Smooth muscle cell (in vitro differentiated cells): ENCODE data around the gene CREB3L1. TPM values are rescaled to one million over a fixed set of nuclear protein-coding genes. Genes with fewer than 3 reads are reported as not detected.

Experiments used
- DNase-seq: peaks from one replicate; lab custom pipeline; 2025; ENCODE audit not compliant: unreplicated experiment; lab: John Stamatoyannopoulos, UW
- H2AFZ ChIP-seq: fragments of 200-600 bp; sonication (generic); 2 replicates; pipeline ENCODE4 v1.6.0; 2016; ENCODE audit warnings: antibody characterized with exemption, low read depth, mild to moderate bottlenecking
- H3F3A ChIP-seq: fragments of 200-600 bp; sonication (generic); 2 replicates; pipeline ENCODE4 v1.6.0; 2017; ENCODE audit warnings: antibody characterized with exemption, low read depth
- H3K27ac ChIP-seq: fragments of 200-600 bp; sonication (generic); 2 replicates; pipeline ENCODE4 v1.5.1; 2016; ENCODE audit warnings: low read depth, mild to moderate bottlenecking
- H3K27me3 ChIP-seq: fragments of 200-600 bp; sonication (generic); 2 replicates; pipeline ENCODE4 v1.6.1; 2016; ENCODE audit warnings: low read depth, mild to moderate bottlenecking
- H3K36me3 ChIP-seq: fragments of 200-600 bp; sonication (generic); 2 replicates; pipeline ENCODE4 v1.5.1; 2016; ENCODE audit warnings: low read depth
- H3K4me1 ChIP-seq: fragments of 200-600 bp; sonication (generic); 2 replicates; pipeline ENCODE4 v1.5.1; 2016; ENCODE audit warnings: low read depth
- H3K4me2 ChIP-seq: fragments of 200-600 bp; sonication (generic); 2 replicates; pipeline ENCODE4 v1.6.0; 2016; ENCODE audit warnings: mild to moderate bottlenecking
- H3K4me3 ChIP-seq: fragments of 200-600 bp; sonication (generic); 2 replicates; pipeline ENCODE4 v1.5.1; 2016; ENCODE audit warnings: mild to moderate bottlenecking
- H3K79me2 ChIP-seq: fragments of 200-600 bp; sonication (generic); 2 replicates; pipeline ENCODE4 v1.6.0; 2016; ENCODE audit warnings: low read depth, mild to moderate bottlenecking
- H3K9ac ChIP-seq: fragments of 200-600 bp; sonication (generic); 2 replicates; pipeline ENCODE4 v1.6.0; 2016; ENCODE audit warnings: low read depth
- H3K9me3 ChIP-seq: fragments of 200-600 bp; sonication (generic); replicated peaks from 2 replicates; pipeline ENCODE4 v1.5.1; 2016; ENCODE audit warnings: low read depth
- H4K20me1 ChIP-seq: fragments of 200-600 bp; sonication (generic); 2 replicates; pipeline ENCODE4 v1.6.0; 2016; ENCODE audit warnings: low read depth
- CTCF ChIP-seq: fragments of 200-600 bp; sonication (generic); IDR thresholded peaks from 2 replicates; pipeline ENCODE4 v1.5.1; 2017; ENCODE audit warnings: borderline replicate concordance, mild to moderate bottlenecking, antibody characterized with exemption; ENCODE audit not compliant: insufficient read depth, poor library complexity, severe bottlenecking
- WGBS: methylation state at CpG from one replicate; pipeline ENCODE4 v1.1.7; 2016; ENCODE audit warnings: low lambda C conversion rate; 5-methylcytosine and 5-hydroxymethylcytosine counted together
- polyA plus RNA-seq: library from polyadenylated mRNA; unstranded; fragments of >200 nt; fragmentation: Nextera tagmentation; extraction: Ambion mirVana; gene quantifications from 2 replicates; pipeline ENCODE4 v1.2.1, GENCODE V29; 2016
- total RNA-seq: library from RNA; depleted of rRNA; stranded (reverse); fragments of >200 nt; gene quantifications from 2 replicates; pipeline ENCODE4 v1.2.3, GENCODE V29; 2014

The CREB3L1 gene
- total and polyA plus RNA-seq, 2 experiments from 2014 or later = 63.3 to 437 TPM

- TF ChIP-seq CTCF = no peak
- Histone ChIP-seq H3K4me3 (no peak overlapping the region), H2AFZ (no peak overlapping the region), H3K9ac (no peak overlapping the region), H3F3A (peaks cover 27% of the 10 kb centered on the region), H3K36me3 (peaks cover 16% of the 10 kb centered on the region), H3K4me2 (no peak overlapping the region), H4K20me1 (peaks cover 35% of the 10 kb centered on the region), H3K27me3 (no peaks in the 10 kb centered on the region), H3K4me1 (no peaks in the 10 kb centered on the region), H3K9me3 (no peaks in the 10 kb centered on the region), H3K79me2 (no peaks in the 10 kb centered on the region), H3K27ac (no peak overlapping the region)
- DNase-seq = no peak
- 97% methylated on average over 12 of the region's 12 CpGs for WGBS
These were observed 38.5 kb downstream of the CREB3L1 start for GRCh38 chr11:46315783-46316563.

- no peak overlapping the region for H3K9ac ChIP-seq
- H3K79me2 ChIP-seq = no peaks in the 10 kb centered on the region
- no peak overlapping the region for H3K4me2 ChIP-seq
- H3K4me3 ChIP-seq = no peak overlapping the region
- TF ChIP-seq CTCF = no peak
- no peak overlapping the region for H3K27ac ChIP-seq
- H3F3A ChIP-seq = peaks cover 28% of the 10 kb centered on the region
- 97% methylated on average over 5 of the region's 5 CpGs for WGBS
- H3K27me3 ChIP-seq = no peaks in the 10 kb centered on the region
- H3K4me1 ChIP-seq = no peaks in the 10 kb centered on the region
- no peak for DNase-seq
- H4K20me1 ChIP-seq = peaks cover 30% of the 10 kb centered on the region
- no peak overlapping the region for H2AFZ ChIP-seq
- H3K36me3 ChIP-seq = peaks cover 18% of the 10 kb centered on the region
- no peaks in the 10 kb centered on the region for H3K9me3 ChIP-seq
These were observed 41.6 kb downstream of the CREB3L1 start for GRCh38 chr11:46319074-46319453.

- Histone ChIP-seq H3K36me3 (peaks cover 18% of the 10 kb centered on the region), H3K4me2 (no peak overlapping the region), H3K79me2 (no peaks in the 10 kb centered on the region), H3K27me3 (no peaks in the 10 kb centered on the region), H3F3A (peaks cover 26% of the 10 kb centered on the region), H3K4me3 (no peak overlapping the region), H3K27ac (no peak overlapping the region), H3K9me3 (no peaks in the 10 kb centered on the region), H2AFZ (no peak overlapping the region), H4K20me1 (peaks cover 21% of the 10 kb centered on the region), H3K4me1 (no peaks in the 10 kb centered on the region), H3K9ac (no peak overlapping the region)
- TF ChIP-seq CTCF = no peak
- 84% methylated on average over 2 of the region's 2 CpGs for WGBS
- DNase-seq = no peak
These were observed 44.3 kb downstream of the CREB3L1 start for GRCh38 chr11:46321757-46322156.

GRCh38 chr11:46322759-46323158, 45.3 kb downstream of the CREB3L1 start:
- Histone ChIP-seq H3K79me2 (no peaks in the 10 kb centered on the region), H2AFZ (no peak overlapping the region), H3K36me3 (peaks cover 18% of the 10 kb centered on the region), H3K9me3 (no peaks in the 10 kb centered on the region), H3K4me2 (no peak overlapping the region), H3F3A (peaks cover 26% of the 10 kb centered on the region), H3K27me3 (no peaks in the 10 kb centered on the region), H3K27ac (no peak overlapping the region), H3K4me1 (no peaks in the 10 kb centered on the region), H3K4me3 (no peak overlapping the region), H3K9ac (no peak overlapping the region), H4K20me1 (peaks cover 21% of the 10 kb centered on the region)
- TF ChIP-seq CTCF = peak; percentile 35
- WGBS = 88% methylated on average over 6 of the region's 6 CpGs
- no peak for DNase-seq
